Effector memory CD4-positive, alpha-beta T cell (primary cell): Measurements from ENCODE around the gene BDKRB2.

Experiments
- DNase-seq, 3 donors: peaks; one replicate each; pipeline ENCODE4 v3.0.0-alpha.2; 2020
- H3K27ac ChIP-seq: 2 replicates; pipeline ENCODE4 v1.7.0; 2013; ENCODE audit warnings: mild to moderate bottlenecking, low read length, moderate library complexity; ENCODE audit not compliant: insufficient read depth, poor library complexity, severe bottlenecking
- H3K27me3 ChIP-seq: replicated peaks from 2 replicates; pipeline ENCODE4 v1.7.0; 2013; ENCODE audit warnings: mild to moderate bottlenecking, low read length; ENCODE audit not compliant: insufficient read depth, control insufficient read depth, poor library complexity, severe bottlenecking
- H3K36me3 ChIP-seq: 2 replicates; pipeline ENCODE4 v1.7.0; 2013; ENCODE audit warnings: mild to moderate bottlenecking, low read length, moderate library complexity; ENCODE audit not compliant: control insufficient read depth, insufficient read depth
- H3K4me1 ChIP-seq: 2 replicates; pipeline ENCODE4 v1.7.0; 2013; ENCODE audit warnings: low read length, mild to moderate bottlenecking; ENCODE audit not compliant: control insufficient read depth, insufficient read depth, poor library complexity, severe bottlenecking
- H3K4me3 ChIP-seq: 2 replicates; pipeline ENCODE4 v1.7.0; 2013; ENCODE audit warnings: low read length, low read depth, mild to moderate bottlenecking; ENCODE audit not compliant: insufficient read depth, poor library complexity, severe bottlenecking
- H3K9me3 ChIP-seq: 2 replicates; pipeline ENCODE4 v1.7.0; 2013; ENCODE audit warnings: mild to moderate bottlenecking, low read length, moderate library complexity; ENCODE audit not compliant: control insufficient read depth

The BDKRB2 gene

DNA sequence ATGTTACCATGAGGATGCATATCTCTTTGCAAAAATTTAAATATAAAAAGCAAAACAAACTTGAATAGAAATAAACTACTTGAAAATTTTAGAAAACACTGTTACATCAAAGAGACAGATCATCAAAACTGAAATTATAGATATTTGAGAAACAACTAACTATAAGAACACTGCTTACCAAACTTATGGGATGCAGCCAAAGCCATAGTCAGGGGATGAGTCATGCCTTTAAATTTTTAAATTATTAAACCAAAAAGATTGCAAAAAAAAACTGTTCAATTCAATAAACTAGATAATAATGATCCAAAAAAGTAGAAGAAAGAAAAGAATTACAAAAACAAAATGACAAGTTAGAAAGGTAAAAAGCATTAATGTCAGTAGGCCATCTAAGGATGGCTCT lies 7.5 kb downstream of the BDKRB2 start:
- no peak overlapping the region for H3K4me3 ChIP-seq
- H3K9me3 ChIP-seq = no peaks in the 10 kb centered on the region
- H3K36me3 ChIP-seq = no peaks in the 10 kb centered on the region
- no peaks in the 10 kb centered on the region for H3K4me1 ChIP-seq
- no peak overlapping the region for H3K27ac ChIP-seq
- H3K27me3 ChIP-seq = no peaks in the 10 kb centered on the region
- DNase-seq = no peak

DNA sequence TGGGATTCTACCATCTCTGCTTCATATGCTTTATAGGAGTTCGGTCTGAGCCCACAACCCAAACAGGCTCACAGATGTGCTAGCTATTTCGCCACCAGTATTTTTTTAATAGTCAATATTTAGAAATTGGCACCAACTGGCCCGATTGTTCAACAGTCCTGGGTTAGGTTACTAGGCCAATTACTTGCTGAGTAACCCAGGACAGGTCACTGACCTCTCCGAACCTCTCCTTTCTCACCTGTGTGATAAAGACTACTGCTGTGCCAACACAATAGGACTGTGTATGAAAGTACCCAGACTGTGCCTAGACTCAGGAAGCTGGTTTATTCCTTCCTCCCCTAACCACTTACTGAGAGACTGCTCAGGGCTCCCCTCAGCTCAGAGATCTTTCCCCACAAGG lies 8.3 kb downstream of the BDKRB2 start:
- Histone ChIP-seq H3K36me3 (no peaks in the 10 kb centered on the region), H3K27ac (no peak overlapping the region), H3K4me1 (no peaks in the 10 kb centered on the region), H3K4me3 (no peak overlapping the region), H3K27me3 (no peaks in the 10 kb centered on the region), H3K9me3 (no peaks in the 10 kb centered on the region)
- DNase-seq = no peak

DNA sequence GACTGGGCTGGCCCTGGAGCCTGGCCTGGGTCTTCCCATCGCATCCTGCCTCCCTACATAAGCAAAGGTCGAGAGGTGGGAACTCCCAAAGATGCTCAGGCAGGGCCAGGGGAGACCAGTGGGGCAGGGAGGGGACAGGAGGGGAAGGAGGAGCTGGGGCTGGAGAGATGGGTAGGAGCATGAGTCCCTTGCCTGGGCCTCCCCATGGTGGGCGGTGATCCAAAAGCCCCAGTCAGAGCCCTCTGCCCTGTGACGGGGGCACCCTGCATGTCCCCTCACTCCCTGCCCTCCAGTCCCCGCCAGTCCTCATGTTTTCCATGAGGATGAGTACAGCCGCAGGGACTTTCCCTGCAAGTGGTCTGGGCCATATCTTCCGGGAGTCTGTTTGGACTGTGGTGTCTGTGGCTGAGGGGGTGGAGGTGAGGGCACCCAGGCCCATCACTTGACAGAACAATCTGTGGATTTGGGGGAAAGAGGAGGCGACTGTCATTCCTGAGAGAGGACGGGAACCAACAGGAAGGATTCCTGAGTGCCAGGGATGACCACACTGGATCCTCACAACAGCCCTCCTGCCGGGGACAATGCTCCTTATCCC lies 9.3 kb downstream of the BDKRB2 start:
- DNase-seq = no peak
- H3K9me3 ChIP-seq = no peaks in the 10 kb centered on the region
- no peaks in the 10 kb centered on the region for H3K4me1 ChIP-seq
- H3K36me3 ChIP-seq = no peaks in the 10 kb centered on the region
- no peak overlapping the region for H3K4me3 ChIP-seq
- no peak overlapping the region for H3K27ac ChIP-seq
- H3K27me3 ChIP-seq = no peaks in the 10 kb centered on the region

DNA sequence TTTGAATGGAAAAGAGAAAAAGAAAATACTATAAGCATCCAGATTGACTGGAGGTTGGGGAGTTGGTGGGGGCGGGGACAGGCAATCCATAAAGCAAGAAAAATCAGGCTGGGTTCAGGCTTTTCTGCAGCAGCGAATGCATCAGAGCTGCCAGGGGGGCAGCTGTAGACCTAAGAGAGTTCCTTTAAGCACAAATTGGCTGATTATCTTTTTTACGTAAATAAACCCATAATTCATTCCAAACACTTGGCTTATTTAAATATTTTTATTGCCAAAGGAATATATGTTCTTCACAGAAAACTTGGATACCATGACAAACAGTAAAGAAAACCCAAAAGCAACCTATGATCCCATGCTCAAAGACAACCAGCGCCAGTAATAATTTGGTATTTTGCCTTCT lies 10.2 kb downstream of the BDKRB2 start:
- Histone ChIP-seq H3K9me3 (no peaks in the 10 kb centered on the region), H3K36me3 (no peaks in the 10 kb centered on the region), H3K4me1 (no peaks in the 10 kb centered on the region), H3K27ac (no peak overlapping the region), H3K4me3 (no peak overlapping the region), H3K27me3 (no peaks in the 10 kb centered on the region)
- no peak for DNase-seq

DNA sequence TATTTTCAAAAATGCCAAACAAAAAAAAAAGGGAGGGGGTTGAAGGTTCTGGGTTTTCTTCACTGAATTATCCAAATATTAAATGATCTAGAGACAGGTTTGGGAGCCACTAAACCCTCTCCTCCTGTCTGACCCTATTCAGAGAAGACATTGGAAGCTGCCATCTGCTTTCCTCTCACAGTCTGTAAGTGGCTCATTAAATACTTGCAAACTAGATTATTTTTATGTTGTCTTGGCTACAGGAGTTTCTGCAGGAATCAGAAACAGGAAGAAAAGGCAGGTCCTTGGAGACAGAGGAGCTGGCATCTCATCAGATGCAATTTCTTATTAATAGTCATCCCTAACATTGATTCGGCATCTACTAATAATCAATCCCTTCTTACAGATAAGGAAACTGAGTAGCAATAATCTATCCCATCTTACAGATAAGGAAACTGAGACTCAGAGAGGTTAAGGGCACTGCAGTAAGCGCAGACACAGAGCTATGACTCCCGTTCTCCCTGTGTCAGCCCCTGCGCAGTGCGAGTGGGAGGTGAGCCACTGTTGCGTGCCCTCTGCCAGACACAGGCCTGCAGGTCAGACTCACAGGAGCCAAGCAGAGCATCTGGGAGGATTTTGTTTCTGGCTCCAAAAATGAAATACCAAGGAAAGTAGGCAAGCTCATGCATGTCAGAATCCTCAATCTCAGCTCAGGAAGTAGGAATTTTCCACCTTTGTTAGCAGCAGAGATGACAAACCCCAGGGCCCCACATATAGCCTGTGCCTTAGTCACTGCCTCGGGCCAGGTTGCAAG lies 11.0 kb downstream of the BDKRB2 start:
- no peak overlapping the region for H3K4me3 ChIP-seq
- no peaks in the 10 kb centered on the region for H3K36me3 ChIP-seq
- no peak overlapping the region for H3K27ac ChIP-seq
- no peaks in the 10 kb centered on the region for H3K27me3 ChIP-seq
- no peak for DNase-seq
- no peaks in the 10 kb centered on the region for H3K9me3 ChIP-seq
- no peaks in the 10 kb centered on the region for H3K4me1 ChIP-seq

DNA sequence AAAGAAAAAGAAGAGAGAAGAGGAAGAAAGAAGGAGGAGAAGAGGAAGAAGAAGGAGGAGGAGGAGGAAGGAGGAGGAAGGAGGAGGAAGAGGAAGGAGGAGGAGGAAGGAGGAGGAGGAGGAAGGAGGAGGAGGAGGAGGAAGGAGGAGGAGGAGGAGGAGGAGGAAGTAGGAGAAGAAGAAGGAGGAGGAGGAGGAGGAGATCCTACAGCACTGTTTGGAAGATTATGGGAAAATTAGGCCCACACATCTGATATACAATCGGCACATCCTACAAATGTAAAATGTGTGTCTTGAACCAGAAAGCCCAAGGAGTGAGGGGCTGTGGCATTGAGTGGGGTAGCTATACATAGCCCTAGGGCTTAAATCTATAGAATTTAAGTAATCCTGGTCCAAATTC lies 12.0 kb downstream of the BDKRB2 start:
- Histone ChIP-seq H3K27ac (no peak overlapping the region), H3K4me1 (no peaks in the 10 kb centered on the region), H3K36me3 (no peaks in the 10 kb centered on the region), H3K27me3 (no peaks in the 10 kb centered on the region), H3K4me3 (no peak overlapping the region), H3K9me3 (no peaks in the 10 kb centered on the region)
- DNase-seq = no peak

DNA sequence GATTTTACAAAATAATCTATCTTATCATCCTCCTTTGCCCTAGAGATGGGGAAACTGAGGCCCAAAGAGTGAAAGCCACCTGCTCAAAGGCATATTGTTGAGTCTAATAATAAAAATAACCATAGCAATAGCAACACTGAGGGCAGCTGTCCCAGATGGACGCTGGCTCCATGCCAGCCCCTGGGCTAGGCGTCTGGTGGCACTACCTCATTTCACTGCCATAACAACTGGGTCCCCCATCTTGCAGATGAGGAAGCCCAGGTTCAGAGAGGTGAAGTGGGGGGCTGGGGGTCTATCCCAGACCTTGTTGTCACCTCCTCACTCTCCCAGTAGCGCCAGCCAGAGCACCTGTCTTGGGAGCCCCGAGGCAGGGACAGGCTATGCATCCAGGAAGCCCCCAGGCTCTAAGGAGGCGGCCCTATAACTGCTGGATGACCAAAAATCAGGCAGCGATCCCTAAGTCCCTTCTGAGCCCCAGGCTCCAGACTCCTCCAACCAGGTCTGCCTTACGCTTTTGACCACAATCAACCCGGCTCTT lies 12.8 kb downstream of the BDKRB2 start:
- no peak for DNase-seq
- Histone ChIP-seq H3K9me3 (no peaks in the 10 kb centered on the region), H3K36me3 (no peaks in the 10 kb centered on the region), H3K4me3 (no peak overlapping the region), H3K27ac (no peak overlapping the region), H3K27me3 (no peaks in the 10 kb centered on the region), H3K4me1 (no peaks in the 10 kb centered on the region)

DNA sequence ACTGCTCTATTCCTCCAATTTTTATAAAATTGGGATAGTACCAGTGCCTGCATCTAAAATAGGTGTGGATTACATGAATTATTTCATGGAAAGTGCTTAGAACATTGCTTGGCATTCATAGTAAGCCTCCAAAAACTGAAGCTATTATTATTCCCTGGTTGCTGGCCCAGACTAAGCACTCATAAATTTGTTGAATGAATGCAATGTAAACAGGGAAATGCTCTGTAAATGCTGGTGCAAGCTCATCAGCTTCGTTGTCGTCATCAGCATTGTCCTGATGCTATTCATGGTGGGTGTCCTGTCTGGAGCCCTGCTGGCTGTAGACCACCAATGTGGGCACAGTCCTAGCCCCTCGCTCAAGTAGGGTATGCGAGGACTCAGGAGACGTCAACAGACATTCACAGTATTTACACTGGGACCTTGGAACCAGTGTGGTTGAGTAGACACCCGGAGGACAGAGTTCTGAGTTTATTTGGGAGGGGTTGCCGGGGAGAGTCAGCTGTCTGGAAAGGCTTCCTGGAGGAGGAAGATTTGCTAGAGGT lies 16.5 kb downstream of the BDKRB2 start:
- Histone ChIP-seq H3K27me3 (no peaks in the 10 kb centered on the region), H3K27ac (no peak overlapping the region), H3K4me3 (no peak overlapping the region), H3K9me3 (no peaks in the 10 kb centered on the region), H3K4me1 (no peaks in the 10 kb centered on the region), H3K36me3 (no peaks in the 10 kb centered on the region)
- DNase-seq = no peak

DNA sequence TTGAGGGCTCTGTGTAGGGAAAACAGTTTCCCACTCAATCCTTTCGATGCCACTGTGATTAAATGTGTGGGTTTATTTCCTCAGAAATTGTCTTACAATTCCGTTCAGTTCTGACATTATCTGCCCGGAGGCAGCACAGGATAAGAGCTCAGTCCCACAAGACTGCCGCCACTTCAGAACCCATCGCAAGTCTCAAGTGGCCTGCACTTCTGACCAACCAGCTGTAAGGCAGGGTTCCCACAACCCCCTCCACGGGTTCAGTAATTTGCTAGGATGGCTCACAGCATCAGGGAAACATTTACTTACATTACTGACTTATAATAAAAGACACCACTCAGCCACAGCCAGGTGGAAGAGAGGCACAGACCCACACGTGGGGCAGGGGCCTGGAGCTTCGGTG lies 17.2 kb downstream of the BDKRB2 start:
- Histone ChIP-seq H3K27ac (no peak overlapping the region), H3K4me3 (no peak overlapping the region), H3K36me3 (no peaks in the 10 kb centered on the region), H3K9me3 (no peaks in the 10 kb centered on the region), H3K4me1 (no peaks in the 10 kb centered on the region), H3K27me3 (no peaks in the 10 kb centered on the region)
- DNase-seq = no peak

DNA sequence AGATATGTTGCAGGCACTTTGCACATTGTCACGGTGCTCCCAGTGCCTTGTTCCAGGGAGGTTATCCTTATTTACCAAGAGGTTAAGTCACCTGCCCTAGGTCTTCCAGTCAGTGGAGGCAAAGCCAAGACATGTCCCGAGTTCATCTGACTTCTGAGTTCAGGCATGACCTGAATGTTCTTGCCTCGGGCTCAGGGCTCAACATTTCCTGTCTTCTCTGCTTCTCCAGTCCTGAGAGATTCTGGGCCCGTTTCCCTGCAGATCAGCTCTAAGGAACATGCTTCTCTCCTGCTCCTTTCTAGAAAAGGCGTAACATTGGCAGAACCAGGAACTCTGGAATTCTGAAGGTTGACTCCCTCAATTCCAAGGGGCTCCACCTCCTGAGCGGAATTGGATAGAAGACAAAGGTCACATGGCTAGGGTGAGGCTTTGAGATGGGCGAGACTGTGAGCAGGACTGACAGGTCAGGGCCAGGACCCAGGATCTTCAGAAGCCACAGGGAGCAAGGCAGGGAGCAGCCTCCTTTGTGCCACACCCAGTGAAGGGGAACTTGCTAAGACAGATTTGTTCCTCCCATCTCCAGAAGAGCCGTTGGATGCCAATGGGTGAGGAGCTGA lies 19.9 kb downstream of the BDKRB2 start:
- H3K27ac ChIP-seq = no peak overlapping the region
- no peaks in the 10 kb centered on the region for H3K9me3 ChIP-seq
- H3K27me3 ChIP-seq = no peaks in the 10 kb centered on the region
- no peak for DNase-seq
- no peak overlapping the region for H3K4me3 ChIP-seq
- H3K4me1 ChIP-seq = no peaks in the 10 kb centered on the region
- no peaks in the 10 kb centered on the region for H3K36me3 ChIP-seq
